Spinal cord (tissue), 10 donors: ENCODE results near the gene MRNIP. TPM values are rescaled to one million over a fixed set of nuclear protein-coding genes. Genes with fewer than 3 reads are reported as not detected.
"Not testable (repeated sequence)": the region's sequence is repeated elsewhere in the genome, so short reads cannot be mapped to it uniquely, and the experiment has no call there.

Experiments
- DNase-seq, 6 donors: peaks; one replicate each; pipeline versions ENCODE4 v3.0.0 to v3.0.0-alpha.2; 2013 to 2015; ENCODE audit warnings: low spot score in 6 of 6, low read depth in 4 of 6
- H3K27ac ChIP-seq: one replicate; pipeline ENCODE4 v1.5.1; 2013; ENCODE audit warnings: low read depth, low read length, control low read depth
- H3K27me3 ChIP-seq: one replicate; pipeline ENCODE4 v1.6.1; 2013; ENCODE audit warnings: low read length; ENCODE audit not compliant: control insufficient read depth, insufficient read depth
- H3K36me3 ChIP-seq: one replicate; pipeline ENCODE4 v1.6.1; 2013; ENCODE audit warnings: low read length; ENCODE audit not compliant: control insufficient read depth, insufficient read depth
- H3K4me1 ChIP-seq: one replicate; pipeline ENCODE4 v1.6.1; 2013; ENCODE audit warnings: low read length; ENCODE audit not compliant: control insufficient read depth, insufficient read depth
- H3K4me3 ChIP-seq: one replicate; pipeline ENCODE4 v1.5.1; 2013; ENCODE audit warnings: low read depth, low read length, control low read depth
- H3K9me3 ChIP-seq: one replicate; pipeline ENCODE4 v1.6.1; 2013; ENCODE audit warnings: low read length; ENCODE audit not compliant: control insufficient read depth, insufficient read depth
- WGBS: methylation state at CpG from one replicate; pipeline ENCODE4 v1.1.5; 2013; ENCODE audit warnings: missing lambda C conversion rate; ENCODE audit not compliant: insufficient coverage; 5-methylcytosine and 5-hydroxymethylcytosine counted together
- polyA plus RNA-seq, 2 donors: library from polyadenylated mRNA; unstranded; fragments of 120-200 nt; gene quantifications; one replicate each; pipeline ENCODE4 v1.2.1, GENCODE V29; 2013; ENCODE audit not compliant: insufficient read length in 2 of 2
- total RNA-seq, 2 donors: library from RNA; depleted of rRNA in 1 of 2; stranded (reverse); fragments of 120-200 nt in 1 of 2; fragments of >200 nt in 1 of 2; gene quantifications; one replicate each; pipeline versions ENCODE4 v1.2.3 to v1.2.4, GENCODE V29; 2013 to 2014
- donor health status: healthy.

MRNIP gene
- total and polyA plus RNA-seq, 4 donors, result 26.3 to 53.9 (median 42.3) TPM

DNA sequence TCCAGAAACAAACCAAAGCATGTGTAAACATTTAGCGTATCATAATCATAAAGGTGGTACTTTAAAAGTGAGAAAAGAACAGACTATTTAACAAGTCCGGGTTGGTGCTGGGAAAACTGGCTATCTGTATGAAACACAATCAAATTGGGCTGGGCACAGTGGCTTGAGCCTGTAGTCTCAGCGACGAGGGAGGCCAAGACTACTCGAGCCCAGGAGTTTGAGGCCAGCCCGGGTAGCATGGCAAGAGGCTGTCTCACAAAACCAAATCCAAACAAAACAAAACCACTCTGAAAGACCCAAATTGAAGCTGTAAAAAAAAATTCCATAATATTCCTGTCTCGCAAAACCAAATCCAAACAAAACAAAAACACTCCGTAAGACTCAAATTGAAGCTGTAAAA lies 4.3 kb downstream of the MRNIP start:
- H3K27ac ChIP-seq, result no peak overlapping the region
- H3K4me3 ChIP-seq, result no peak overlapping the region
- H3K27me3 ChIP-seq, result no peaks in the 10 kb centered on the region
- H3K36me3 ChIP-seq, result peaks cover 38% of the 10 kb centered on the region
- 87% methylated on average over 4 of the region's 8 CpGs for WGBS
- H3K4me1 ChIP-seq, result peaks cover 15% of the 10 kb centered on the region
- no peak for DNase-seq
- H3K9me3 ChIP-seq, result no peaks in the 10 kb centered on the region

DNA sequence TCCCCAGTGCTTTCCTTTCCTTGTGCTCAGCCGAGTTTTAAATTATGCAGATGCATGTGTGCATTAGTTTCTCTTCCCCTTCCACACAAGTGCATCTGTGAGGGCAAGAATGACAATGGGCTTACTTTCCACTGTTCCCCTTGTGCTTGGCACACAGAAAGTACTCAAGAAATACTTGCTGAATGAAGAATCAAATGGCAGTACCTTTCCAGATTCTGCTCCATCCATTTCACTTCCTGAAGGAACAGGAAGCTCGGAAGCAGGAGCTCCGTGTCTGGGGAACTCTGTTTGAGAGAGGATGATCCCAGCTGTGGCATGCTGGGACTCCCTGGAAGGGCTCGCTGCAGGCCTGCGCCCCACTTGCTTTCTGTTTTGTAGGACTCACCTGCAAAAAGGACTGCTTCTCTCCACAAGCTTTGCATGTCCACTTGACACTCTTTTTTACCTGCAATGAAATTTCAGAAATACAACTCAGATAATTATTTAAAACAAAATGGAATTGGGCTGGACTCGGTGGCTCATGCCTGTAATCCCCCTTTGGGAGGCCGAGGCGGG lies 5.5 kb downstream of the MRNIP start:
- Histone ChIP-seq H3K4me1 (peaks cover 12% of the 10 kb centered on the region), H3K27me3 (no peaks in the 10 kb centered on the region), H3K4me3 (no peak overlapping the region), H3K9me3 (no peaks in the 10 kb centered on the region), H3K36me3 (peaks cover 39% of the 10 kb centered on the region), H3K27ac (no peak overlapping the region)
- DNase-seq, result no peak
- WGBS, result 100% methylated on average over 2 of the region's 8 CpGs

DNA sequence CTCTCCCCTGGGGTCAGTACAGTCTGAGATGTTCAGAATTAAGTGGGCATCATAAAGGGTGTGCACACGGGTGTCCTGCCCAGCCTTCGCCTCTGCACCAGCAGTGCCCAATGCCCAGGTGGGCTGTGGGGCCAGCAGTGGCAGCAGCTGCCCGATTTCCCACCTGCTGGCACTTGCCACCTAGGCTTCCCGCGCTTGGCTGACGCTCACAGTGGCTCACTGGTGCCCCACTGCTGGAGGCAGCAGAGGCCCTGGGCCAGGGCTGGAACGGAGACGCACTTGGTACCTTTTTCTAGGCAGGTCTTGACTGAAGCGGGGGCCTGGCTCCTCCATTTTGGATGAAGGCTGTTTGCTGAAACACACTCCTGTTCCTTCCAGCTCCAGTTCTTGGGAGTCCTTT lies 17.0 kb downstream of the MRNIP start:
- Histone ChIP-seq H3K27ac (no peak overlapping the region), H3K36me3 (peaks cover 80% of the 10 kb centered on the region), H3K9me3 (peaks cover 5% of the 10 kb centered on the region), H3K27me3 (no peaks in the 10 kb centered on the region), H3K4me3 (no peak overlapping the region), H3K4me1 (no peaks in the 10 kb centered on the region)
- WGBS, result 92% methylated on average over 9 of the region's 9 CpGs
- no peak for DNase-seq

DNA sequence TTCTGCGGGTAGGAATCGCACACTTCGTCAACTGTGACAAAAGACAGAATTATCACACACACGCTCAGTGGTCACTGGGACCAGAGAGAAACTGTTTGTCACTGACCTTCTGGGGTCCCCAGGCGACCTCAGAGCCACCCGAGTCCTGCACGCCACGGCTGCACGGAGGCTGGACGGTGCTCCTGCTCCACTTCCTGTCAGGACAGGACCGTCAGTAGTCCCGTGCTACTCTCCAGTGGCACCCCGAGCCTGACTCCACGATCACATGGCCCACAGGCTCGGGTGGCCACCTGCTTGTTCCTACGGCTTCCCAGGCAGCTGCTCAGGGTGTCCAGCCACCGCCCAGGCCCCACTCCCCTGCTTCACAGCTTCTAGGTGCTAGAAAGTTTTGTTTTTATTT lies 17.9 kb downstream of the MRNIP start:
- Histone ChIP-seq H3K27me3 (no peaks in the 10 kb centered on the region), H3K4me3 (no peak overlapping the region), H3K27ac (no peak overlapping the region), H3K36me3 (peaks cover 80% of the 10 kb centered on the region), H3K4me1 (no peaks in the 10 kb centered on the region), H3K9me3 (peaks cover 5% of the 10 kb centered on the region)
- no peak for DNase-seq
- 95% methylated on average over 17 of the region's 17 CpGs for WGBS

DNA sequence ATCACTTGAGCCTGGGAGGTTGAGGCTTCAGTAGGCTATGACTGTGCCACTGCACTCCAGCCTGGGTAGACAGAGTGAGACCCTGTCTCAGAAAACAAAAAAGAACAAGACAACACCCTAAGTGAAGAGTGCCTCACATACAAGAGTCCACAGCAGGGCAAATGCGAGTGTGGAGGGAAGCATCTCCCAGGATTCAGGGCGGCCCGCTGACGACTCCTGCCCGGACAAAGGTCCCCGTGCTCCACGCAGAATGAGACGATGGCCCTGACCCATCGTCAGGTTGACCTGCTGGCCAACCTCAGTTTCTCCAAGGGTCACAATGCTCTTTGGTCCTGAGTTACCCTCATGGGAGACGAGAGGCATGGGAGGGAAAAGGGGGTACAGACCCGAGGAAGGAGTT lies 18.3 kb downstream of the MRNIP start:
- Histone ChIP-seq H3K9me3 (peaks cover 5% of the 10 kb centered on the region), H3K27me3 (no peaks in the 10 kb centered on the region), H3K4me3 (no peak overlapping the region), H3K27ac (no peak overlapping the region), H3K4me1 (no peaks in the 10 kb centered on the region), H3K36me3 (peaks cover 80% of the 10 kb centered on the region)
- DNase-seq, result no peak
- WGBS, result 96% methylated on average over 11 of the region's 11 CpGs

DNA sequence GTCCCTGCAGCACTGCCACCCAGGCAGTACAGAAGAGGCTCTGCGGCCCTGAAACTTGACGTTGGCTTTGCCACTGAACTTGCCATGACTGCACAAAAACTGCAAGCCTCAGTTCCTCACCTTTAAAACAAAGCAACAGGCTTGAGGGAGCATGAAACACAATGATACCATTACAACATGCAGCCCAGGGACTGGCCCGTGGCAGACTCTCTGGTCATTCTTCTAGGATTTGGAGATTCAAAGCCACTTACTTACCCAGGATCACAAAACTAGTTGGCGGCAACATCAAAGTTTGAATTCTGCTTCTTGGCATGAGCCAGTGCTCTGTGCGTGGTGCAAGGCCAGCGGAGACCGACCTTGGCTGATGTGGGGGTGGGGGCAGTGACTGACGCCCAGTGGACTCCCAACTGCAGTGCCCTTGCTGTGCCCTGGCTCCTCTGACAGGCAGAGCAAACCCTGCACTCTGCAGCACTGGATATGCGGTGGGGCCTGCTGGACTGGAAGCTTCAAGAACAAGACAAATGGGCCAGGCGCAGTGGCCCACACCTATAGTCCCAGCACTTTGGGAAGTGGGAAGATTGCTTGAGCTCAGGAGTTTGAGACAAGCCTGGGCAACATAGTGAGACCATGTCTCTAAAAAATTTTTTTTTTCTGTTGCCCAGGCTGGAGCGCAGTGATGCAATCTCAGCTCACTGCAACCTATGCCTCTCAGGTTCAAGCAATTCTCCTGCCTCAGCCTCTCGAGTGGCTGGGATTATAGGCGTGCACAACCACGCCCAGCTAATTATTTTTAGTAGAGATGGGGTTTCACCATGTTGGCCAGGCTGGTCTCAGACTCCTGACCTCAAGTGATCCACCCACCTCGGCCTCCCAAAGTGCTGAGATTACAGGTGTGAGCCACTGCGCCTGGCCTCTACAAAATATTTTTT lies 19.0 kb downstream of the MRNIP start:
- peaks cover 81% of the 10 kb centered on the region for H3K36me3 ChIP-seq
- H3K27ac ChIP-seq, result no peak overlapping the region
- WGBS, result 84% methylated on average over 11 of the region's 16 CpGs
- DNase-seq, result no peak
- no peaks in the 10 kb centered on the region for H3K4me1 ChIP-seq
- H3K27me3 ChIP-seq, result no peaks in the 10 kb centered on the region
- no peak overlapping the region for H3K4me3 ChIP-seq
- H3K9me3 ChIP-seq, result peaks cover under 1% of the 10 kb centered on the region

DNA sequence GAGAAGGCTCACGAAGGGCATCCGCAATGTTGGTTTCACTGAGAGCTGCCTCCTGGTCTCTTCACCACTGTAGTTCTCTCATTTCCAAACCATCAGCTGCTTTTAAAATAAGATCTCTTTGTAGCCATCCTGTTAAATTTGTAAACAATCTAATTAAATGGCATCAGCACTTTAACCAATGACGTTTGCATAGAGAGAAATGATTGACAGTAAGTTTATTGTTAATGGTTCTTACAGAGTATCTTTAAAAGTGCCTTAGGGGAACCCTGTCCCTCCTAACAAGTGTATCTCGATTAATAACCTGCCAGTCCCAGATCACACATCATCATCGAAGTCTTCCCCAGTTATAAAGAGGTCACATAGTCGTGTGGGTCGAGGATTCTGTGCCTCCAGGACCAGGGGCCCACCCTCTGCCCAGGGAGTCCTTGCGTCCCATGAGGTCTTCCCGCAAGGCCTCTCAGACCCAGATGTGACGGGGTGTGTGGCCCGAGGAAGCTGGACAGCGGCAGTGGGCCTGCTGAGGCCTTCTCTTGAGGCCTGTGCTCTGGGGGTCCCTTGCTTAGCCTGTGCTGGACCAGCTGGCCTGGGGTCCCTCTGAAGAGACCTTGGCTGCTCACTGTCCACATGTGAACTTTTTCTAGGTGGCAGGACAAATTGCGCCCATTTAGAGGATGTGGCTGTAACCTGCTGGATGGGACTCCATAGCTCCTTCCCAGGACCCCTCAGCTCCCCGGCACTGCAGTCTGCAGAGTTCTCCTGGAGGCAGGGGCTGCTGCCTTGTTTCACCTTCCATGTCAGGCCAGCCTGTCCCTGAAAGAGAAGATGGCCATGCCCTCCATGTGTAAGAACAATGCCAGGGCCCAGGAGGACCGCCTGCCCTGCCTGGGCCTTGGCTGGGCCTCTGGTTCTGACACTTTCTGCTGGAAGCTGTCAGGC lies 21.3 kb downstream of the MRNIP start:
- H3K27me3 ChIP-seq, result no peaks in the 10 kb centered on the region
- no peak overlapping the region for H3K4me3 ChIP-seq
- 89% methylated on average over 11 of the region's 15 CpGs for WGBS
- peaks cover 83% of the 10 kb centered on the region for H3K36me3 ChIP-seq
- H3K27ac ChIP-seq, result no peak overlapping the region
- no peaks in the 10 kb centered on the region for H3K9me3 ChIP-seq
- no peak for DNase-seq
- H3K4me1 ChIP-seq, result no peaks in the 10 kb centered on the region

DNA sequence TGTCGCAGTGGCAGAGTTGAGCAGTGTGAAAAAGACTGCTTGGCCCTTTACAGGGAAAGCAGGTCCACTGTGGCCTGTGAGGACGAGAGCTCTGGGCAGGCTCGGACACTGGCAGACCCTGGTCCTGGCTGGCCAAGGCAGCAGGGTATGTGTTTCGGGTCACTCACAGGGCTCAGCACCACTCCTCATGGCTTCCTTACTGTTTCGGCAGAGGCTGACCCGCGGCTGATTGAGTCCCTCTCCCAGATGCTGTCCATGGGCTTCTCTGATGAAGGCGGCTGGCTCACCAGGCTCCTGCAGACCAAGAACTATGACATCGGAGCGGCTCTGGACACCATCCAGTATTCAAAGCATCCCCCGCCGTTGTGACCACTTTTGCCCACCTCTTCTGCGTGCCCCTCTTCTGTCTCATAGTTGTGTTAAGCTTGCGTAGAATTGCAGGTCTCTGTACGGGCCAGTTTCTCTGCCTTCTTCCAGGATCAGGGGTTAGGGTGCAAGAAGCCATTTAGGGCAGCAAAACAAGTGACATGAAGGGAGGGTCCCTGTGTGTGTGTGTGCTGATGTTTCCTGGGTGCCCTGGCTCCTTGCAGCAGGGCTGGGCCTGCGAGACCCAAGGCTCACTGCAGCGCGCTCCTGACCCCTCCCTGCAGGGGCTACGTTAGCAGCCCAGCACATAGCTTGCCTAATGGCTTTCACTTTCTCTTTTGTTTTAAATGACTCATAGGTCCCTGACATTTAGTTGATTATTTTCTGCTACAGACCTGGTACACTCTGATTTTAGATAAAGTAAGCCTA lies 22.2 kb downstream of the MRNIP start:
- no peak overlapping the region for H3K27ac ChIP-seq
- H3K4me1 ChIP-seq, result no peaks in the 10 kb centered on the region
- peaks cover 83% of the 10 kb centered on the region for H3K36me3 ChIP-seq
- no peaks in the 10 kb centered on the region for H3K9me3 ChIP-seq
- H3K27me3 ChIP-seq, result no peaks in the 10 kb centered on the region
- DNase-seq, result no peak
- WGBS, result 94% methylated on average over 16 of the region's 19 CpGs
- no peak overlapping the region for H3K4me3 ChIP-seq

DNA sequence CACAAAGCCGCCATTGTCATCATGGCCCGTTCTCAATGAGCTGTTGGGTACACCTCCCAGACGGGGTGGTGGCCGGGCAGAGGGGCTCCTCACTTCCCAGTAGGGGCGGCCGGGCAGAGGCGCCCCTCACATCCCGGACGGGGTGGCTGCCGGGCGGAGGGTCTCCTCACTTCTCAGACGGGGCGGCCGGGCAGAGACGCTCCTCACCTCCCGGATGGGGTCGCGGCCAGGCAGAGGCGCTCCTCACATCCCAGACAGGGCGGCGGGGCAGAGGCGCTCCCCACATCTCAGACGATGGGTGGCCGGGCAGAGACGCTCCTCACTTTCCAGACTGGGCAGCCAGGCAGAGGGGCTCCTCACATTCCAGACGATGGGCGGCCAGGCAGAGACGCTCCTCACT lies 23.7 kb downstream of the MRNIP start:
- not testable (repeated sequence) for H3K27me3 ChIP-seq, H3K9me3 ChIP-seq, H3K4me3 ChIP-seq, DNase-seq, H3K4me1 ChIP-seq, H3K27ac ChIP-seq
- WGBS, result no CpG with 5 or more reads among the region's 28 CpGs
- peaks cover 85% of the 10 kb centered on the region for H3K36me3 ChIP-seq
